K562 (cell line): ENCODE measurements around the gene STX11. TPM values are rescaled to one million over a fixed set of nuclear protein-coding genes. Genes with fewer than 3 reads are reported as not detected.

Source experiments
- ATAC-seq: fragments of 200-7000 bp; cut with Tn5 transposase; 3 replicates; pipeline ENCODE4 v1.9.1; 2020; ENCODE audit warnings: moderate library complexity
- BruUV-seq: library from RNA; stranded (reverse); fragments of 400-500 nt; replicated peaks from 2 replicates; lab custom pipeline; 2021; lab: Mats Ljungman, UMichigan
- CTCF ChIA-PET: fragments of 300-600 bp; formaldehyde crosslinking; extraction: SDS; loops from one replicate; lab custom pipeline; 2021; ENCODE audit warnings: low intra/inter-chr PET ratio; lab: Yijun Ruan, JAX
- POLR2A ChIA-PET: fragments of 300-600, 350-650 bp; sonication (Branson Sonifier 250); formaldehyde crosslinking; extraction: SDS; loops from one replicate; lab custom pipeline; 2021; ENCODE audit warnings: antibody characterized with exemption, inconsistent platforms; lab: Yijun Ruan, JAX
- DNase-seq, 4 experiments: peaks; one replicate each; pipeline versions ENCODE4 v3.0.0 to v3.0.0-alpha.2; 2011 to 2018; ENCODE audit warnings: low spot score in 3 of 4, mixed read lengths in 3 of 4; ENCODE audit errors: extremely low read depth in 1 of 4
- FAIRE-seq: peaks from 2 replicates; lab custom pipeline; 2011; peaks lifted over from hg19 to GRCh38; lab: Jason Lieb, UNC
- H2AFZ ChIP-seq: 2 replicates; pipeline ENCODE4 v1.6.0; 2011; ENCODE audit warnings: low read depth, low read length, control low read depth, inconsistent platforms
- H3K27ac ChIP-seq: fragments of 200-600 bp; 3 replicates; pipeline ENCODE4 v1.8.0; 2011; ENCODE audit warnings: low read depth, mild to moderate bottlenecking, control low read depth, inconsistent platforms, low read length, moderate library complexity, mixed read lengths; ENCODE audit errors: extremely low read depth
- H3K27me3 ChIP-seq, 2 experiments: fragments of 300-600 bp in 1 of 2; 2 replicates in 1 of 2; 3 replicates in 1 of 2; pipeline versions ENCODE4 v1.6.0 to v1.8.0; 2011; ENCODE audit warnings: inconsistent platforms in 2 of 2, low read length in 2 of 2, mild to moderate bottlenecking in 1 of 2, mixed read lengths in 1 of 2, moderate library complexity in 1 of 2; ENCODE audit not compliant: control insufficient read depth in 2 of 2, insufficient read depth in 2 of 2
- H3K36me3 ChIP-seq: fragments of 300-600 bp; 3 replicates; pipeline ENCODE4 v1.8.0; 2011; ENCODE audit warnings: mild to moderate bottlenecking, low read length, inconsistent platforms; ENCODE audit not compliant: control insufficient read depth, insufficient read depth
- H3K4me1 ChIP-seq, 2 experiments: fragments of 200-600 bp in 1 of 2; replicated peaks in 1 of 2; 2 replicates in 1 of 2; 3 replicates in 1 of 2; pipeline versions ENCODE4 v1.5.1 to v1.8.0; 2011; ENCODE audit warnings: inconsistent platforms in 2 of 2, low read length in 2 of 2, mild to moderate bottlenecking in 1 of 2, mixed read lengths in 1 of 2, moderate library complexity in 1 of 2; ENCODE audit not compliant: control insufficient read depth in 2 of 2, insufficient read depth in 2 of 2
- H3K4me2 ChIP-seq: 2 replicates; pipeline ENCODE4 v1.6.1; 2011; ENCODE audit warnings: low read length, control low read depth, inconsistent platforms, mixed read lengths; ENCODE audit not compliant: insufficient read depth
- H3K4me3 ChIP-seq: fragments of 200-600 bp; sonication (generic), shearing (Covaris generic); 2 replicates; pipeline ENCODE4 v1.5.1; 2016; ENCODE audit warnings: control low read depth, inconsistent platforms
- H3K79me2 ChIP-seq: fragments of 200-600 bp; 3 replicates; pipeline ENCODE4 v1.8.0; 2011; ENCODE audit warnings: low read length, inconsistent platforms; ENCODE audit not compliant: control insufficient read depth, insufficient read depth
- H3K9ac ChIP-seq, 2 experiments: 2 replicates each; pipeline versions ENCODE4 v1.6.0 to v1.6.1; 2011; ENCODE audit warnings: low read depth in 2 of 2, low read length in 2 of 2, control low read depth in 1 of 2, inconsistent platforms in 1 of 2, mild to moderate bottlenecking in 1 of 2, mixed read lengths in 1 of 2; ENCODE audit not compliant: insufficient read depth in 1 of 2
- H3K9me1 ChIP-seq: one replicate; pipeline ENCODE4 v1.6.0; 2011; ENCODE audit warnings: inconsistent platforms, mild to moderate bottlenecking, low read length, moderate library complexity; ENCODE audit not compliant: control insufficient read depth, insufficient read depth
- H3K9me3 ChIP-seq: replicated peaks from 2 replicates; pipeline ENCODE4 v1.5.1; 2011; ENCODE audit warnings: low read depth, low read length, inconsistent platforms; ENCODE audit not compliant: control insufficient read depth, insufficient read depth
- H4K20me1 ChIP-seq: replicated peaks from 2 replicates; pipeline ENCODE4 v1.6.1; 2011; ENCODE audit warnings: low read length, inconsistent platforms, mixed read lengths; ENCODE audit not compliant: control insufficient read depth, insufficient read depth
- ELF4 ChIP-seq: fragments of 450-650 bp; formaldehyde crosslinking; IDR thresholded peaks from 2 replicates; pipeline ENCODE4 v1.4.0; 2022; ENCODE audit warnings: missing genetic modification characterization
- FOXJ2 ChIP-seq: fragments of 200-800 bp; sonication (Bioruptor generic); IDR thresholded peaks from 2 replicates; pipeline ENCODE4 v1.6.1; 2016; ENCODE audit warnings: missing genetic modification characterization, missing compliant biosample characterization
- KLF16 ChIP-seq: IDR thresholded peaks from 2 replicates; pipeline ENCODE4 v1.6.1; 2016; ENCODE audit warnings: antibody characterized with exemption
- MYC ChIP-seq, 2 experiments: fragments of 250-450 bp in 1 of 2; sonication (Bioruptor Pico) in 1 of 2; IDR thresholded peaks; 2 replicates each; pipeline versions ENCODE4 v1.5.1 to v1.6.1; 2012 to 2021; ENCODE audit warnings: low read depth in 2 of 2, borderline replicate concordance in 1 of 2, improper control_type of control experiment in 1 of 2, low read length in 1 of 2, mild to moderate bottlenecking in 1 of 2, moderate library complexity in 1 of 2
- POLR2H ChIP-seq: IDR thresholded peaks from 2 replicates; pipeline ENCODE4 v1.6.1; 2016; ENCODE audit warnings: missing genetic modification characterization, low read depth, mild to moderate bottlenecking, control low read depth, missing compliant biosample characterization, moderate library complexity
- PRPF4 ChIP-seq: fragments of 200-400 bp; formaldehyde crosslinking; IDR thresholded peaks from one replicate; pipeline ENCODE4 v1.6.1; 2017; ENCODE audit warnings: low read length, low read depth, mild to moderate bottlenecking; ENCODE audit not compliant: insufficient read depth, poor library complexity, severe bottlenecking
- SMC3 ChIP-seq: conservative IDR thresholded peaks from 2 replicates; pipeline ENCODE4 v1.6.1; 2011; ENCODE audit warnings: low read depth, low read length, improper control_type of control experiment; ENCODE audit not compliant: insufficient read depth
- SREBF2 ChIP-seq: sonication (generic); formaldehyde crosslinking; IDR thresholded peaks from 2 replicates; pipeline ENCODE4 v1.4.0; 2020; ENCODE audit warnings: mild to moderate bottlenecking, missing genetic modification reagents
- XRCC3 ChIP-seq: fragments of 450-650 bp; IDR thresholded peaks from 2 replicates; pipeline ENCODE4 v1.6.1; 2017; ENCODE audit warnings: mild to moderate bottlenecking, moderate library complexity
- ZNF124 ChIP-seq: sonication (generic); formaldehyde crosslinking; IDR thresholded peaks from 2 replicates; pipeline ENCODE4 v1.8.1; 2022; ENCODE audit warnings: missing genetic modification reagents
- ZNF311 ChIP-seq: fragments of 250-450 bp; sonication (Bioruptor Pico); IDR thresholded peaks from 2 replicates; pipeline ENCODE4 v1.4.0; 2020; ENCODE audit warnings: mild to moderate bottlenecking, moderate library complexity
- WGBS: fragments of 100-300 bp; shearing (Covaris generic); methylation state at CpG from one replicate; pipeline ENCODE4 v1.1.6; 2016; ENCODE audit warnings: low coverage, mixed read lengths; ENCODE audit not compliant: insufficient coverage; ENCODE audit errors: missing lambda C conversion rate; 5-methylcytosine and 5-hydroxymethylcytosine counted together
- in situ Hi-C: fragments of 300-500 bp; cut with MboI; formaldehyde crosslinking; loops from 4 replicates; pipeline ENCODE4 v1.15.0; 2018; ENCODE audit warnings: inconsistent platforms, mixed read lengths
- intact Hi-C: fragments of 100-400 bp; cut with micrococcal nuclease; formaldehyde crosslinking; loops from 2 replicates; pipeline ENCODE4 v1.14.2; 2022
- polyA plus RNA-seq, 8 experiments: library from polyadenylated mRNA; depleted of rRNA in 4 of 8; stranded (reverse) in 5 of 8; unstranded in 3 of 8; fragments of >200 nt; fragmentation: Nextera tagmentation in 2 of 8; fragmentation: Illumina TruSeq in 1 of 8; extraction: Ambion mirVana in 2 of 8; extraction: Trizol in 1 of 8; gene quantifications; 2 replicates each; pipeline versions ENCODE4 v1.2.1 to v1.2.3, GENCODE V29; 2011 to 2014; ENCODE audit warnings: inconsistent platforms in 1 of 8, missing spikeins in 1 of 8
- total RNA-seq, 7 experiments: library from RNA; depleted of rRNA in 6 of 7; stranded (reverse); fragments of >200 nt in 6 of 7; fragmentation: Illumina TruSeq in 2 of 7; extraction: Trizol in 2 of 7; gene quantifications; 2 replicates each; pipeline versions ENCODE4 v1.2.1 to v1.2.3, GENCODE V29; 2011 to 2021; ENCODE audit warnings: low replicate concordance in 1 of 7

The STX11 gene
- total and polyA plus RNA-seq, 9 of the 15 experiments (the other 6 are each of a cell fraction or from before 2014, with no cell fraction given), result 0.06 to 0.73 (median 0.40) TPM

- H3K4me2 ChIP-seq, result no peak overlapping the region
- DNase-seq (no peak), FAIRE-seq (no peak), ATAC-seq (no peak)
- no peak overlapping the region; a peak in 1 of 4 replicates for H3K9ac ChIP-seq
- H3K36me3 ChIP-seq, result no peaks in the 10 kb centered on the region
- intact Hi-C loops, result no loop called here
- no peak overlapping the region for H3K27ac ChIP-seq
- H3K27me3 ChIP-seq, result peaks cover 0 to 3% of the 10 kb centered on the region in 2 experiments; a peak in 2 of 5 replicates
- H3K79me2 ChIP-seq, result no peaks in the 10 kb centered on the region
- no peaks in the 10 kb centered on the region for H3K4me1 ChIP-seq
- WGBS, result 1% methylated on average over 7 of the region's 7 CpGs
- BruUV-seq, result no TSS peak
- POLR2A ChIA-PET, result interaction anchor here (1.0 to 1.1 kb wide), 2 partner anchors 10 to 23 kb away, joined by 3 to 4 read pairs; no protein-coding TSS in a partner anchor
- H2AFZ ChIP-seq, result no peak overlapping the region
- H3K9me1 ChIP-seq, result no peaks in the 10 kb centered on the region
- H4K20me1 ChIP-seq, result no peaks in the 10 kb centered on the region
- CTCF ChIA-PET, result no interaction called here
- H3K4me3 ChIP-seq, result no peak overlapping the region
- TF ChIP-seq SREBF2 (CRISPR knock-in tag) (no peak), SMC3 (no peak), FOXJ2 (tag) (no peak), PRPF4 (no peak), ELF4 (no peak), MYC (IDR thresholded peaks at IDR 0.05; ENCODE audit: low read depth, low read length) (no peak), MYC (CRISPR knock-in tag; IDR thresholded peaks at IDR 0.05; ENCODE audit: borderline replicate concordance, low read depth) (no peak), ZNF124 (CRISPR knock-in tag) (no peak), ZNF311 (no peak), KLF16 (no peak), XRCC3 (no peak), POLR2H (no peak)
- in situ Hi-C loops, result no loop called here
- no peaks in the 10 kb centered on the region; the same call in 1 of the 2 replicates for H3K9me3 ChIP-seq
Measured at GRCh38 chr6:144194293-144194810, 44.0 kb downstream of the STX11 start.
